HCT116 (cell line): ENCODE results near the gene ZNF367. TPM values are rescaled to one million over a fixed set of nuclear protein-coding genes. Genes with fewer than 3 reads are reported as not detected.

Experiments
- ATAC-seq: fragments of 200-7000 bp; cut with Tn5 transposase; 2 replicates; pipeline ENCODE4 v1.9.1; 2020; ENCODE audit warnings: mild to moderate bottlenecking, moderate library complexity
- BruUV-seq: library from RNA; stranded (reverse); fragments of 400-500 nt; replicated peaks from 2 replicates; lab custom pipeline; 2021; lab: Mats Ljungman, UMichigan
- CTCF ChIA-PET: fragments of 300-600 bp; sonication (Branson Sonifier 250); formaldehyde crosslinking; loops from one replicate; lab custom pipeline; 2021; ENCODE audit warnings: antibody characterized with exemption; lab: Charles Lee
- POLR2A ChIA-PET: fragments of 300-600, 350-600 bp; sonication (Branson Sonifier 250); formaldehyde crosslinking; loops from one replicate; lab custom pipeline; 2021; ENCODE audit warnings: antibody characterized with exemption; lab: Charles Lee
- RAD21 ChIA-PET, 2 experiments: fragments of 300-600 bp; sonication (Branson Sonifier 250); formaldehyde crosslinking; loops; one replicate each; lab custom pipeline; 2023; ENCODE audit warnings: low total read pairs in 2 of 2; ENCODE audit not compliant: uncharacterized antibody in 2 of 2, unreplicated experiment in 2 of 2, low non-redundant PET in 1 of 2; lab: Charles Lee
- DNase-seq: peaks from one replicate; pipeline ENCODE4 v3.0.0-alpha.2; 2010; ENCODE audit warnings: low read depth, low spot score
- H2AFZ ChIP-seq: fragments of 200-600 bp; shearing (Covaris generic), sonication (generic); 2 replicates; pipeline ENCODE4 v1.6.1; 2017; ENCODE audit warnings: low read depth, mixed run types, mixed read lengths, antibody characterized with exemption, low read length; ENCODE audit not compliant: poor library complexity, severe bottlenecking
- H3K27ac ChIP-seq: 2 replicates; pipeline ENCODE4 v1.5.1; 2012; ENCODE audit warnings: low read depth, low read length
- H3K27me3 ChIP-seq: fragments of 200-600 bp; sonication (generic); 2 replicates; pipeline ENCODE4 v1.6.1; 2016; ENCODE audit warnings: mixed run types, low read length, mixed read lengths; ENCODE audit not compliant: insufficient read depth
- H3K36me3 ChIP-seq, 2 experiments: fragments of 200-500 bp in 1 of 2; fragments of 200-600 bp in 1 of 2; sonication (Bioruptor generic) in 1 of 2; sonication (generic) in 1 of 2; 2 replicates each; pipeline versions ENCODE4 v1.5.1 to v1.6.1; 2014 to 2016; ENCODE audit warnings: low read length in 2 of 2, inconsistent platforms in 1 of 2, mixed read lengths in 1 of 2, mixed run types in 1 of 2; ENCODE audit not compliant: insufficient read depth in 2 of 2, control insufficient read depth in 1 of 2
- H3K4me1 ChIP-seq, 2 experiments: fragments of 200-600 bp in 1 of 2; sonication (generic) in 1 of 2; 2 replicates each; pipeline versions ENCODE4 v1.5.1 to v1.6.1; 2012 to 2017; ENCODE audit warnings: low read length in 2 of 2, inconsistent platforms in 1 of 2, mild to moderate bottlenecking in 1 of 2, mixed read lengths in 1 of 2, mixed run types in 1 of 2, moderate library complexity in 1 of 2; ENCODE audit not compliant: insufficient read depth in 2 of 2, control insufficient read depth in 1 of 2
- H3K4me2 ChIP-seq: fragments of 200-600 bp; sonication (generic); 2 replicates; pipeline ENCODE4 v1.6.1; 2017; ENCODE audit warnings: mixed run types, low read length, mixed read lengths
- H3K4me3 ChIP-seq, 2 experiments: fragments of 200-600 bp in 1 of 2; sonication (generic) in 1 of 2; replicated peaks in 1 of 2; 2 replicates each; pipeline ENCODE4 v1.5.1; 2011 to 2016; ENCODE audit warnings: low read length in 2 of 2, control low read depth in 1 of 2, low read depth in 1 of 2, mild to moderate bottlenecking in 1 of 2, mixed read lengths in 1 of 2, mixed run types in 1 of 2
- H3K79me2 ChIP-seq: fragments of 200-600 bp; sonication (generic); 2 replicates; pipeline ENCODE4 v1.6.1; 2017; ENCODE audit warnings: mild to moderate bottlenecking, mixed run types, low read length, moderate library complexity, mixed read lengths; ENCODE audit not compliant: insufficient read depth
- H3K9ac ChIP-seq: fragments of 200-600 bp; sonication (generic); 2 replicates; pipeline ENCODE4 v1.6.1; 2016; ENCODE audit warnings: low read length, mixed read lengths
- H3K9me2 ChIP-seq: fragments of 200-600 bp; sonication (generic), shearing (Covaris generic); 2 replicates; pipeline ENCODE4 v1.6.1; 2017; ENCODE audit warnings: mixed run types, mild to moderate bottlenecking, moderate library complexity; ENCODE audit not compliant: insufficient read depth
- H3K9me3 ChIP-seq, 2 experiments: fragments of 200-500 bp in 1 of 2; fragments of 200-600 bp in 1 of 2; sonication (Bioruptor generic) in 1 of 2; sonication (generic) in 1 of 2; 2 replicates each; pipeline ENCODE4 v1.6.1; 2014 to 2017; ENCODE audit warnings: low read length in 2 of 2, mixed read lengths in 2 of 2, inconsistent platforms in 1 of 2, low read depth in 1 of 2, mild to moderate bottlenecking in 1 of 2, mixed run types in 1 of 2, moderate library complexity in 1 of 2; ENCODE audit not compliant: control insufficient read depth in 1 of 2, insufficient read depth in 1 of 2
- H4K20me1 ChIP-seq: fragments of 200-600 bp; sonication (generic), shearing (Covaris generic); 2 replicates; pipeline ENCODE4 v1.6.1; 2017; ENCODE audit warnings: mixed run types, mild to moderate bottlenecking, moderate library complexity; ENCODE audit not compliant: insufficient read depth
- ATF3 ChIP-seq: IDR thresholded peaks from 2 replicates; pipeline ENCODE4 v1.6.1; 2012
- CBX3 ChIP-seq: IDR thresholded peaks from 2 replicates; pipeline ENCODE4 v1.6.1; 2012; ENCODE audit warnings: low read depth
- EGR1 ChIP-seq: IDR thresholded peaks from 2 replicates; pipeline ENCODE4 v1.6.1; 2012; ENCODE audit warnings: low read depth
- EZH2 ChIP-seq: fragments of 200-600 bp; sonication (generic); IDR thresholded peaks from 2 replicates; pipeline ENCODE4 v1.6.1; 2017; ENCODE audit warnings: antibody characterized with exemption, mixed run types
- EZH2phosphoT487 ChIP-seq: fragments of 200-600 bp; IDR thresholded peaks from 2 replicates; pipeline ENCODE4 v1.6.1; 2018; ENCODE audit warnings: antibody characterized with exemption, borderline replicate concordance
- JUND ChIP-seq: IDR thresholded peaks from 2 replicates; pipeline ENCODE4 v1.6.1; 2012
- MAX ChIP-seq: IDR thresholded peaks from 2 replicates; pipeline ENCODE4 v1.6.1; 2012
- POLR2AphosphoS5 ChIP-seq: IDR thresholded peaks from 2 replicates; pipeline ENCODE4 v1.6.1; 2011; ENCODE audit warnings: mild to moderate bottlenecking, low read depth, low read length, moderate library complexity
- RAD21 ChIP-seq: IDR thresholded peaks from 2 replicates; pipeline ENCODE4 v1.6.1; 2012; ENCODE audit warnings: low read depth, mild to moderate bottlenecking
- REST ChIP-seq: IDR thresholded peaks from 2 replicates; pipeline ENCODE4 v1.6.1; 2012; ENCODE audit warnings: low read depth
- ZBTB33 ChIP-seq: IDR thresholded peaks from 2 replicates; pipeline ENCODE4 v1.6.1; 2011; ENCODE audit warnings: mild to moderate bottlenecking, low read length, moderate library complexity; ENCODE audit not compliant: insufficient replicate concordance; ENCODE audit errors: extremely low read depth
- intact Hi-C: fragments of 100-400 bp; cut with micrococcal nuclease; formaldehyde crosslinking; loops from 2 replicates; pipeline ENCODE4 v1.10.0; 2022
- total RNA-seq: library from RNA; stranded (reverse); gene quantifications from one replicate; pipeline ENCODE4 v1.2.1, GENCODE V29; 2021; ENCODE audit not compliant: unreplicated experiment

Gene ZNF367
- total RNA-seq, 1 experiment from 2014 or later = 18.1 TPM

- TF ChIP-seq REST = no peak
- TF ChIP-seq CBX3 = no peak
Observed at GRCh38 chr9:96453625-96454024, 35.5 kb upstream of the ZNF367 start (continued).

GRCh38 chr9:96450613-96451528, 32.7 kb upstream of the ZNF367 start:
- POLR2A ChIA-PET = no interaction called here
- TF ChIP-seq ZBTB33 = no peak
- no peak for TF ChIP-seq POLR2AphosphoS5
- TF ChIP-seq CBX3 = no peak
- TF ChIP-seq RAD21 = no peak
- TF ChIP-seq EGR1 = no peak
- no peak for TF ChIP-seq EZH2phosphoT487
- no peak for TF ChIP-seq EZH2
- TF ChIP-seq ATF3 = no peak
- TF ChIP-seq MAX = no peak; the same call in 1 of the 2 replicates
- no peak for TF ChIP-seq JUND
- Histone ChIP-seq H3K9me2 (no peaks in the 10 kb centered on the region), H3K4me1 (peaks cover 4 to 31% of the 10 kb centered on the region in 2 experiments; a peak in 3 of 4 replicates), H3K36me3 (no peaks in the 10 kb centered on the region), H3K4me2 (peak overlapping the region; percentile 81), H3K27me3 (no peaks in the 10 kb centered on the region), H3K4me3 (peak overlapping the region; percentile 66 to 70), H3K79me2 (peaks cover 36% of the 10 kb centered on the region), H4K20me1 (no peaks in the 10 kb centered on the region; the same call in 1 of the 2 replicates), H3K9me3 (no peaks in the 10 kb centered on the region), H2AFZ (no peak overlapping the region), H3K9ac (peak overlapping the region; percentile 73), H3K27ac (peak overlapping the region; percentile 73)
- DNase-seq = no peak
- ATAC-seq = 0 out of 2 replicates have a peak, but pooled peaks have one; percentile 4
- CTCF ChIA-PET = interaction anchor here (2.8 kb wide), 1 partner anchor 9 kb away, joined by 10 read pairs; no protein-coding TSS in a partner anchor
- BruUV-seq = no TSS peak
- intact Hi-C loops = loop anchor here (5.0 kb wide), 1 partner anchor 216 kb away; no protein-coding TSS in a partner anchor
- RAD21 ChIA-PET = no interaction called here
